Activated CD8-positive, alpha-beta T cell treated with anti-CD3 and anti-CD28 coated beads for 36 hours (primary cell): ENCODE measurements around the gene SLC25A25. TPM values are rescaled to one million over a fixed set of nuclear protein-coding genes. Genes with fewer than 3 reads are reported as not detected.
"Not testable (repeated sequence)": the region's sequence is repeated elsewhere in the genome, so short reads cannot be mapped to it uniquely, and the experiment has no call there.

ENCODE experiments used
- ATAC-seq: fragments of 200-7000 bp; cut with Tn5 transposase; one replicate; pipeline ENCODE4 v1.10.0; 2021; ENCODE audit warnings: mild to moderate bottlenecking, moderate library complexity
- CTCF ChIA-PET: fragments of 350-600 bp; sonication (Branson Sonifier 250); formaldehyde crosslinking; loops from one replicate; lab custom pipeline; 2021; ENCODE audit warnings: antibody characterized with exemption; lab: Charles Lee
- POLR2A ChIA-PET: fragments of 350-600 bp; sonication (Branson Sonifier 250); formaldehyde crosslinking; loops from one replicate; lab custom pipeline; 2021; ENCODE audit warnings: antibody characterized with exemption; lab: Charles Lee
- DNase-seq: peaks from one replicate; pipeline ENCODE4 v3.0.0-alpha.2; 2020
- H3K27ac Mint-ChIP-seq: one replicate; pipeline ENCODE4 v1.8.0; 2021; ENCODE audit warnings: mild to moderate bottlenecking, mixed read lengths
- H3K27me3 Mint-ChIP-seq: one replicate; pipeline ENCODE4 v1.8.0; 2021; ENCODE audit warnings: mixed read lengths
- H3K36me3 Mint-ChIP-seq: one replicate; pipeline ENCODE4 v1.8.0; 2021; ENCODE audit warnings: low read depth, mixed read lengths
- H3K4me1 Mint-ChIP-seq: one replicate; pipeline ENCODE4 v1.8.0; 2021; ENCODE audit warnings: low read depth, mixed read lengths
- H3K4me3 Mint-ChIP-seq: one replicate; pipeline ENCODE4 v1.8.0; 2021; ENCODE audit warnings: mild to moderate bottlenecking, moderate library complexity, mixed read lengths
- H3K9me3 Mint-ChIP-seq: one replicate; pipeline ENCODE4 v1.8.0; 2021; ENCODE audit warnings: mixed read lengths
- intact Hi-C: fragments of 100-400 bp; cut with micrococcal nuclease; formaldehyde crosslinking; loops from one replicate; pipeline ENCODE4 v1.10.0; 2022
- total RNA-seq, 2 experiments: library from RNA; stranded (reverse); gene quantifications; one replicate each; pipeline ENCODE4 v1.2.3, GENCODE V29; 2021
- TF ChIP-seq, protein P1 (sequence below): fragments of 200-600 bp; IDR thresholded peaks from one replicate; pipeline ENCODE4 v1.8.0; 2022; ENCODE audit warnings: antibody characterized with exemption, mild to moderate bottlenecking

SLC25A25 gene
- total RNA-seq, 2 experiments from 2014 or later: 12.9 to 14.6 TPM

DNA sequence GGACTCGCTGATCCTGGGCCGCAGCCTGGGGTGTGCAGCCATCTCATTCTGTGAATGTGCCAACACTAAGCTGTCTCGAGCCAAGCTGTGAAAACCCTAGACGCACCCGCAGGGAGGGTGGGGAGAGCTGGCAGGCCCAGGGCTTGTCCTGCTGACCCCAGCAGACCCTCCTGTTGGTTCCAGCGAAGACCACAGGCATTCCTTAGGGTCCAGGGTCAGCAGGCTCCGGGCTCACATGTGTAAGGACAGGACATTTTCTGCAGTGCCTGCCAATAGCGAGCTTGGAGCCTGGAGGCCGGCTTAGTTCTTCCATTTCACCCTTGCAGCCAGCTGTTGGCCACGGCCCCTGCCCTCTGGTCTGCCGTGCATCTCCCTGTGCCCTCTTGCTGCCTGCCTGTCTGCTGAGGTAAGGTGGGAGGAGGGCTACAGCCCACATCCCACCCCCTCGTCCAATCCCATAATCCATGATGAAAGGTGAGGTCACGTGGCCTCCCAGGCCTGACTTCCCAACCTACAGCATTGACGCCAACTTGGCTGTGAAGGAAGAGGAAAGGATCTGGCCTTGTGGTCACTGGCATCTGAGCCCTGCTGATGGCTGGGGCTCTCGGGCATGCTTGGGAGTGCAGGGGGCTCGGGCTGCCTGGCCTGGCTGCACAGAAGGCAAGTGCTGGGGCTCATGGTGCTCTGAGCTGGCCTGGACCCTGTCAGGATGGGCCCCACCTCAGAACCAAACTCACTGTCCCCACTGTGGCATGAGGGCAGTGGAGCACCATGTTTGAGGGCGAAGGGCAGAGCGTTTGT is 39.6 kb downstream of the SLC25A25 start:
- intact Hi-C loops: no loop called here
- peaks cover 18% of the 10 kb centered on the region for H3K4me1 Mint-ChIP-seq
- CTCF ChIA-PET: interaction anchor here (1.0 to 2.6 kb wide), 4 partner anchors 10 to 164 kb away, joined by 3 to 22 read pairs (median 6); no protein-coding TSS in a partner anchor
- POLR2A ChIA-PET: no interaction called here
- DNase-seq (no peak), ATAC-seq (no peak)
- H3K4me3 Mint-ChIP-seq: no peak overlapping the region
- no peaks in the 10 kb centered on the region for H3K9me3 Mint-ChIP-seq
- no peaks in the 10 kb centered on the region for H3K27me3 Mint-ChIP-seq
- peaks cover 26% of the 10 kb centered on the region for H3K36me3 Mint-ChIP-seq
- TF ChIP-seq, protein P1, sequence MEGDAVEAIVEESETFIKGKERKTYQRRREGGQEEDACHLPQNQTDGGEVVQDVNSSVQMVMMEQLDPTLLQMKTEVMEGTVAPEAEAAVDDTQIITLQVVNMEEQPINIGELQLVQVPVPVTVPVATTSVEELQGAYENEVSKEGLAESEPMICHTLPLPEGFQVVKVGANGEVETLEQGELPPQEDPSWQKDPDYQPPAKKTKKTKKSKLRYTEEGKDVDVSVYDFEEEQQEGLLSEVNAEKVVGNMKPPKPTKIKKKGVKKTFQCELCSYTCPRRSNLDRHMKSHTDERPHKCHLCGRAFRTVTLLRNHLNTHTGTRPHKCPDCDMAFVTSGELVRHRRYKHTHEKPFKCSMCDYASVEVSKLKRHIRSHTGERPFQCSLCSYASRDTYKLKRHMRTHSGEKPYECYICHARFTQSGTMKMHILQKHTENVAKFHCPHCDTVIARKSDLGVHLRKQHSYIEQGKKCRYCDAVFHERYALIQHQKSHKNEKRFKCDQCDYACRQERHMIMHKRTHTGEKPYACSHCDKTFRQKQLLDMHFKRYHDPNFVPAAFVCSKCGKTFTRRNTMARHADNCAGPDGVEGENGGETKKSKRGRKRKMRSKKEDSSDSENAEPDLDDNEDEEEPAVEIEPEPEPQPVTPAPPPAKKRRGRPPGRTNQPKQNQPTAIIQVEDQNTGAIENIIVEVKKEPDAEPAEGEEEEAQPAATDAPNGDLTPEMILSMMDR: no peak
- no peak overlapping the region for H3K27ac Mint-ChIP-seq

DNA sequence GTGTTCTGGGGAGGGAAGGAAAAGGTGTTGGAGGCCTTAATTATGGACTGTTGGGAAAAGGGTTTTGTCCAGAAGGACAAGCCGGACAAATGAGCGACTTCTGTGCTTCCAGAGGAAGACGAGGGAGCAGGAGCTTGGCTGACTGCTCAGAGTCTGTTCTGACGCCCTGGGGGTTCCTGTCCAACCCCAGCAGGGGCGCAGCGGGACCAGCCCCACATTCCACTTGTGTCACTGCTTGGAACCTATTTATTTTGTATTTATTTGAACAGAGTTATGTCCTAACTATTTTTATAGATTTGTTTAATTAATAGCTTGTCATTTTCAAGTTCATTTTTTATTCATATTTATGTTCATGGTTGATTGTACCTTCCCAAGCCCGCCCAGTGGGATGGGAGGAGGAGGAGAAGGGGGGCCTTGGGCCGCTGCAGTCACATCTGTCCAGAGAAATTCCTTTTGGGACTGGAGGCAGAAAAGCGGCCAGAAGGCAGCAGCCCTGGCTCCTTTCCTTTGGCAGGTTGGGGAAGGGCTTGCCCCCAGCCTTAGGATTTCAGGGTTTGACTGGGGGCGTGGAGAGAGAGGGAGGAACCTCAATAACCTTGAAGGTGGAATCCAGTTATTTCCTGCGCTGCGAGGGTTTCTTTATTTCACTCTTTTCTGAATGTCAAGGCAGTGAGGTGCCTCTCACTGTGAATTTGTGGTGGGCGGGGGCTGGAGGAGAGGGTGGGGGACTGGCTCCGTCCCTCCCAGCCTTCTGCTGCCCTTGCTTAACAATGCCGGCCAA is 40.4 kb downstream of the SLC25A25 start:
- no peak for ATAC-seq
- no peak overlapping the region for H3K27ac Mint-ChIP-seq
- intact Hi-C loops: no loop called here
- ChIA-PET POLR2A (no interaction called here), CTCF (interaction anchor here (0.6 to 2.6 kb wide), 4 partner anchors 9 to 165 kb away, joined by 3 to 22 read pairs (median 6); no protein-coding TSS in a partner anchor)
- no peak for DNase-seq
- no peaks in the 10 kb centered on the region for H3K9me3 Mint-ChIP-seq
- H3K4me1 Mint-ChIP-seq: peaks cover 10% of the 10 kb centered on the region
- TF ChIP-seq, protein P1: no peak
- H3K4me3 Mint-ChIP-seq: no peak overlapping the region
- peaks cover 24% of the 10 kb centered on the region for H3K36me3 Mint-ChIP-seq
- H3K27me3 Mint-ChIP-seq: no peaks in the 10 kb centered on the region

DNA sequence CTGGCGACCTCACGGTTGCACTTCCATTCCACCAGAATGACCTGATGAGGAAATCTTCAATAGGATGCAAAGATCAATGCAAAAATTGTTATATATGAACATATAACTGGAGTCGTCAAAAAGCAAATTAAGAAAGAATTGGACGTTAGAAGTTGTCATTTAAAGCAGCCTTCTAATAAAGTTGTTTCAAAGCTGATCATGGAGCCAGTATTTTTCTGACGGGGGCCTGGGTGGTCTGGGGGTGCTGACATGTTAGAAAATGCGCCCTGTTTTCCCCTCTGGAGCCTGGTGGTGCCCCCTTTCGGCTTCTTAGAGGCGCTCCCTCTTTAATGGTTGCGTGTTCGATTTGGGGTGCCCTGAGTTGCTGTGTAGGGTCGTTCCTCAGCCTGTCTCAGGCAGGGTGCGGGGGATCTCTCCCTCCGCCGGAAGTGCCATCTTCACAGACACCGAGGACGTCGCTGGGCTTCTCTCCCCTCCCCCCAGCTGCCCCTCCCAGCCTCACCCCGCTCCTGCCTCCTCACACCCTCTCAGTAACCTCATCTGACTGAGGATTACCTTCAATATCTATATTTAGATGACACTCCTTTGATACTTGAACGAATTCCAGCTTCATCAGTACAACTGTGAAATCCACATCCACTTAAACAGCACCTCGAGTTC is 41.1 kb downstream of the SLC25A25 start:
- ChIA-PET CTCF (interaction anchor here (0.6 to 2.6 kb wide), 4 partner anchors 8 to 38 kb away, joined by 3 to 22 read pairs (median 3); no protein-coding TSS in a partner anchor), POLR2A (no interaction called here)
- ATAC-seq (no peak), DNase-seq (no peak)
- H3K4me3 Mint-ChIP-seq: no peak overlapping the region
- H3K27ac Mint-ChIP-seq: no peak overlapping the region
- H3K9me3 Mint-ChIP-seq: no peaks in the 10 kb centered on the region
- H3K27me3 Mint-ChIP-seq: no peaks in the 10 kb centered on the region
- peaks cover 3% of the 10 kb centered on the region for H3K4me1 Mint-ChIP-seq
- H3K36me3 Mint-ChIP-seq: peaks cover 23% of the 10 kb centered on the region
- intact Hi-C loops: no loop called here
- TF ChIP-seq, protein P1: no peak

DNA sequence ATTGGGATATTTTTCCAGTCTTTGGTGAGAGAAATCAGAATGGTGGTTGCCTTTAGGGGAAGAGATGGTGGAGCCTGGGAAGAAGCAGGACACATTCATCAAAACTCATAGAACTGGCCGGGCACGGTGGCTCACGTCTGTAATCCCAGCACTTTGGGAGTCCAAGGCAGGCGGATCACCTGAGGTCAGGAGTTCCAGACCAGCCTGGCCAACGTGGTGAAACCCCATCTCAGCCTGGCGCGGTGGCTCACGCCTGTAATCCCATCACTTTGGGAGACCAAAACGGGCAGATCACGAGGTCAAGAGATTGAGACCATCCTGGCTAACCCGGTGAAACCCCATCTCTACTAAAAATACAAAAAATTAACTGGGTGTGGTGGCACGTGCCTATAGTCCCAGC is 43.7 kb downstream of the SLC25A25 start:
- H3K4me3 Mint-ChIP-seq, H3K4me1 Mint-ChIP-seq, CTCF ChIA-PET, DNase-seq, ATAC-seq, POLR2A ChIA-PET, intact Hi-C loops, H3K27ac Mint-ChIP-seq, H3K9me3 Mint-ChIP-seq, H3K27me3 Mint-ChIP-seq: not testable (repeated sequence)
- H3K36me3 Mint-ChIP-seq: peaks cover 18% of the 10 kb centered on the region
